H1 (cell line): ENCODE data around the gene ZNF385C. TPM values are rescaled to one million over a fixed set of nuclear protein-coding genes. Genes with fewer than 3 reads are reported as not detected.
A peak's percentile ranks its signal among the peaks of the same experiment; 100 is the strongest.
"Not testable (repeated sequence)": the region's sequence is repeated elsewhere in the genome, so short reads cannot be mapped to it uniquely, and the experiment has no call there.

Experiments
- CTCF ChIA-PET: fragments of 300-600 bp; sonication (Branson Sonifier 250); formaldehyde crosslinking; loops from one replicate; lab custom pipeline; 2021; ENCODE audit not compliant: partially characterized antibody; lab: Charles Lee
- POLR2A ChIA-PET: fragments of 300-600 bp; sonication (Branson Sonifier 250); formaldehyde crosslinking; loops from one replicate; lab custom pipeline; 2021; ENCODE audit warnings: inconsistent platforms; ENCODE audit not compliant: partially characterized antibody; lab: Charles Lee
- DNase-seq, 2 experiments: peaks; one replicate each; pipeline versions ENCODE4 v3.0.0 to v3.0.0-alpha.2; 2010 to 2022; ENCODE audit warnings: low spot score in 2 of 2, low read depth in 1 of 2, mixed read lengths in 1 of 2
- FAIRE-seq: peaks from 2 replicates; lab custom pipeline; 2011; peaks lifted over from hg19 to GRCh38; lab: Jason Lieb, UNC
- H2AFZ ChIP-seq: 2 replicates; pipeline ENCODE4 v1.8.1; 2012; ENCODE audit warnings: low read length, inconsistent platforms
- H2AK5ac ChIP-seq: 2 replicates; pipeline ENCODE4 v1.6.1; 2013; ENCODE audit warnings: low read depth, low read length
- H2BK120ac ChIP-seq: replicated peaks from 2 replicates; pipeline ENCODE3; 2013; ENCODE audit warnings: low read depth, low read length, inconsistent platforms
- H2BK12ac ChIP-seq: 2 replicates; pipeline ENCODE4 v1.6.1; 2013; ENCODE audit warnings: low read depth, low read length
- H2BK15ac ChIP-seq: 2 replicates; pipeline ENCODE4 v1.6.1; 2013; ENCODE audit warnings: low read length
- H2BK20ac ChIP-seq: 2 replicates; pipeline ENCODE4 v1.6.1; 2013; ENCODE audit warnings: low read length
- H2BK5ac ChIP-seq: 2 replicates; pipeline ENCODE4 v1.6.1; 2013; ENCODE audit warnings: low read depth, low read length
- H3K14ac ChIP-seq: 2 replicates; pipeline ENCODE4 v1.6.1; 2013; ENCODE audit warnings: inconsistent platforms; ENCODE audit not compliant: insufficient read length
- H3K18ac ChIP-seq: 2 replicates; pipeline ENCODE4 v1.6.1; 2013; ENCODE audit warnings: low read length; ENCODE audit errors: extremely low read depth
- H3K23ac ChIP-seq: 2 replicates; pipeline ENCODE4 v1.6.1; 2013; ENCODE audit warnings: inconsistent platforms; ENCODE audit not compliant: insufficient read length
- H3K23me2 ChIP-seq: 2 replicates; pipeline ENCODE4 v1.6.1; 2013; ENCODE audit warnings: low read depth, low read length
- H3K27ac ChIP-seq: 2 replicates; pipeline ENCODE4 v1.6.1; 2011; ENCODE audit warnings: low read depth, low read length, inconsistent platforms
- H3K27me3 ChIP-seq, 4 experiments: replicated peaks in 1 of 4; 1 replicate in 1 of 4; 2 replicates in 3 of 4; pipeline versions ENCODE4 v1.6.1 to v1.8.1; 2011 to 2013; ENCODE audit warnings: low read length in 3 of 4, mild to moderate bottlenecking in 3 of 4, inconsistent platforms in 2 of 4, mixed read lengths in 2 of 4, moderate library complexity in 1 of 4; ENCODE audit not compliant: control insufficient read depth in 3 of 4, insufficient read depth in 3 of 4; ENCODE audit errors: extremely low read depth in 1 of 4
- H3K36me3 ChIP-seq, 4 experiments: 2 replicates each; pipeline versions ENCODE4 v1.6.1 to v1.8.1; 2011 to 2013; ENCODE audit warnings: mild to moderate bottlenecking in 4 of 4, low read length in 3 of 4, moderate library complexity in 2 of 4, control low read depth in 1 of 4, inconsistent platforms in 1 of 4; ENCODE audit not compliant: insufficient read depth in 4 of 4, control insufficient read depth in 2 of 4
- H3K4ac ChIP-seq: replicated peaks from 2 replicates; pipeline ENCODE3; 2013; ENCODE audit warnings: low read length, low read depth, mixed read lengths, inconsistent platforms; ENCODE audit not compliant: insufficient read length
- H3K4me1 ChIP-seq, 4 experiments: replicated peaks in 1 of 4; 1 replicate in 1 of 4; 2 replicates in 3 of 4; pipeline versions ENCODE4 v1.6.1 to v1.8.1; 2011 to 2013; ENCODE audit warnings: low read length in 3 of 4, inconsistent platforms in 2 of 4, mixed read lengths in 1 of 4; ENCODE audit not compliant: insufficient read depth in 4 of 4, control insufficient read depth in 3 of 4
- H3K4me2 ChIP-seq, 2 experiments: 2 replicates each; pipeline versions ENCODE4 v1.6.1 to v1.8.1; 2011 to 2013; ENCODE audit warnings: low read depth in 2 of 2, low read length in 2 of 2, control low read depth in 1 of 2, inconsistent platforms in 1 of 2, mild to moderate bottlenecking in 1 of 2; ENCODE audit not compliant: insufficient read depth in 1 of 2
- H3K4me3 ChIP-seq, 4 experiments: fragments of 200-600, 300-600 bp in 1 of 4; sonication (generic), shearing (Covaris generic), sonication (Bioruptor Twin) in 1 of 4; 2 replicates each; pipeline versions ENCODE4 v1.5.1 to v1.8.1; 2011 to 2016; ENCODE audit warnings: low read length in 4 of 4, low read depth in 3 of 4, control low read depth in 2 of 4, inconsistent platforms in 2 of 4, mild to moderate bottlenecking in 2 of 4, mixed read lengths in 1 of 4, moderate library complexity in 1 of 4; ENCODE audit not compliant: insufficient read depth in 2 of 4; ENCODE audit errors: extremely low read depth in 1 of 4
- H3K56ac ChIP-seq: replicated peaks from 2 replicates; pipeline ENCODE3; 2013; ENCODE audit warnings: low read depth, mild to moderate bottlenecking, mixed read lengths, low read length, inconsistent platforms; ENCODE audit not compliant: insufficient read length
- H3K79me1 ChIP-seq: 2 replicates; pipeline ENCODE4 v1.6.1; 2013; ENCODE audit warnings: low read depth, low read length, control low read depth
- H3K79me2 ChIP-seq, 2 experiments: 2 replicates each; pipeline versions ENCODE4 v1.6.1 to v1.8.1; 2012 to 2013; ENCODE audit warnings: low read length in 2 of 2, mild to moderate bottlenecking in 2 of 2, inconsistent platforms in 1 of 2; ENCODE audit not compliant: insufficient read depth in 2 of 2, control insufficient read depth in 1 of 2
- H3K9ac ChIP-seq, 4 experiments: replicated peaks in 1 of 4; 1 replicate in 1 of 4; 2 replicates in 3 of 4; pipeline versions ENCODE4 v1.6.1 to v1.8.1; 2011 to 2013; ENCODE audit warnings: low read depth in 3 of 4, low read length in 3 of 4, control low read depth in 2 of 4, mild to moderate bottlenecking in 2 of 4, moderate library complexity in 2 of 4, inconsistent platforms in 1 of 4; ENCODE audit errors: extremely low read depth in 1 of 4
- H3K9me3 ChIP-seq, 2 experiments: 2 replicates each; pipeline versions ENCODE4 v1.6.1 to v1.8.1; 2012 to 2013; ENCODE audit warnings: mild to moderate bottlenecking in 2 of 2, moderate library complexity in 2 of 2, control low read depth in 1 of 2, inconsistent platforms in 1 of 2, low read depth in 1 of 2, low read length in 1 of 2, mixed read lengths in 1 of 2; ENCODE audit not compliant: insufficient read depth in 2 of 2
- H4K20me1 ChIP-seq, 2 experiments: replicated peaks in 1 of 2; 2 replicates each; pipeline versions ENCODE3 to v1.8.1; 2011 to 2013; ENCODE audit warnings: inconsistent platforms in 2 of 2, low read length in 2 of 2, mild to moderate bottlenecking in 1 of 2; ENCODE audit not compliant: insufficient read depth in 2 of 2, control insufficient read depth in 1 of 2
- H4K5ac ChIP-seq: 2 replicates; pipeline ENCODE4 v1.6.1; 2013; ENCODE audit warnings: low read length, low read depth, mixed read lengths, inconsistent platforms; ENCODE audit not compliant: insufficient read length
- H4K8ac ChIP-seq: 2 replicates; pipeline ENCODE4 v1.8.0; 2013; ENCODE audit warnings: mild to moderate bottlenecking, moderate library complexity, low read length, inconsistent platforms; ENCODE audit not compliant: insufficient read depth; ENCODE audit errors: extremely low read depth
- H4K91ac ChIP-seq: replicated peaks from 2 replicates; pipeline ENCODE3; 2013; ENCODE audit warnings: low read length, mixed read lengths, inconsistent platforms; ENCODE audit not compliant: insufficient read length
- EP300 ChIP-seq, 2 experiments: IDR thresholded peaks; 1 replicate in 1 of 2; 2 replicates in 1 of 2; pipeline ENCODE4 v1.6.1; 2011 to 2012; ENCODE audit warnings: low read depth in 2 of 2, low read length in 2 of 2, mild to moderate bottlenecking in 2 of 2, borderline replicate concordance in 1 of 2, inconsistent platforms in 1 of 2, moderate library complexity in 1 of 2
- MAFK ChIP-seq: IDR thresholded peaks from 2 replicates; pipeline ENCODE4 v1.6.1; 2012; ENCODE audit warnings: low read depth, mild to moderate bottlenecking, improper control_type of control experiment, low read length
- POLR2A ChIP-seq, 2 experiments: IDR thresholded peaks; 1 replicate in 1 of 2; 2 replicates in 1 of 2; pipeline ENCODE4 v1.6.1; 2011; ENCODE audit warnings: low read depth in 2 of 2, low read length in 2 of 2, mild to moderate bottlenecking in 2 of 2; ENCODE audit errors: control extremely low read depth in 1 of 2
- POU5F1 ChIP-seq: IDR thresholded peaks from 2 replicates; pipeline ENCODE4 v1.6.1; 2011; ENCODE audit warnings: low read depth, mild to moderate bottlenecking, low read length, moderate library complexity
- SP1 ChIP-seq: IDR thresholded peaks from 2 replicates; pipeline ENCODE4 v1.6.1; 2011; ENCODE audit warnings: low read depth, low read length
- SRF ChIP-seq: IDR thresholded peaks from 2 replicates; pipeline ENCODE4 v1.6.1; 2011; ENCODE audit warnings: mild to moderate bottlenecking, low read depth, low read length, moderate library complexity
- WGBS, 2 experiments: shearing (Covaris generic) in 1 of 2; methylation state at CpG; one replicate each; pipeline versions ENCODE4 v1.1.6 to v1.1.7; 2013 to 2015; ENCODE audit warnings: low lambda C conversion rate in 2 of 2, mixed read lengths in 2 of 2, inconsistent platforms in 1 of 2, low coverage in 1 of 2, missing lambda C conversion rate in 1 of 2; ENCODE audit not compliant: insufficient replicate concordance in 2 of 2, insufficient coverage in 1 of 2, insufficient read length in 1 of 2; ENCODE audit errors: extremely low coverage in 1 of 2, missing lambda C conversion rate in 1 of 2; 5-methylcytosine and 5-hydroxymethylcytosine counted together
- polyA plus RNA-seq, 7 experiments: library from polyadenylated mRNA; depleted of rRNA in 3 of 7; stranded (reverse) in 5 of 7; unstranded in 2 of 7; fragments of >200 nt in 5 of 7; fragments of 200-250 nt in 2 of 7; gene quantifications; 1 replicate in 5 of 7; 2 replicates in 1 of 7; 4 replicates in 1 of 7; pipeline versions ENCODE4 v1.2.1 to v1.2.3, GENCODE V29; 2011 to 2013; ENCODE audit warnings: missing spikeins in 2 of 7, mixed read lengths in 2 of 7
- total RNA-seq: library from RNA; stranded (reverse); fragmentation: NEBNext Ultra II Directional; extraction: Animal tissue kit (Norgen Biotek cat#: 25700); gene quantifications from 2 replicates; pipeline ENCODE4 v1.2.1, GENCODE V29; 2021

The ZNF385C gene
- total and polyA plus RNA-seq, 2 of the 8 experiments (the other 6 are each of a cell fraction or from before 2014, with no cell fraction given), result 3.9 to 6.1 TPM

- H3K79me2 ChIP-seq, result peaks cover 49 to 95% of the 10 kb centered on the region in 2 experiments
- H2BK120ac ChIP-seq, H3K36me3 ChIP-seq, H3K9me3 ChIP-seq, H3K79me1 ChIP-seq, H4K20me1 ChIP-seq, H3K56ac ChIP-seq, DNase-seq, H3K23ac ChIP-seq, H3K27me3 ChIP-seq, H3K4ac ChIP-seq, H3K23me2 ChIP-seq, H4K5ac ChIP-seq, H4K91ac ChIP-seq, H2AFZ ChIP-seq, H2BK15ac ChIP-seq, H3K14ac ChIP-seq, H2BK20ac ChIP-seq, H3K18ac ChIP-seq, H3K9ac ChIP-seq, FAIRE-seq, H4K8ac ChIP-seq: not testable (repeated sequence)
- TF ChIP-seq SP1 (peak; percentile 32; the same call in 1 of the 2 replicates), POLR2A (IDR thresholded peaks at IDR 0.05; ENCODE audit: control extremely low read depth in 1 of 2, low read depth in 2 of 2, low read length in 2 of 2) (peak in 1 of 2 experiments; percentile 44; a peak in 1 of 3 replicates), MAFK (peak; percentile 47; the same call in 1 of the 2 replicates), EP300 (IDR thresholded peaks at IDR 0.05; ENCODE audit: borderline replicate concordance in 1 of 2, low read depth in 2 of 2, low read length in 2 of 2) (peak in 1 of 2 experiments; percentile 81; a peak in 1 of 3 replicates), SRF (peak; percentile 97), POU5F1 (0 out of 2 replicates have a peak, but pooled peaks have one; percentile 18)
- 40% methylated on average over 4 of the region's 4 CpGs; no CpG with 5 or more reads in 1 of the 2 experiments for WGBS, 2 experiments
- peak overlapping the region; percentile 95; the same call in 1 of the 2 replicates for H2AK5ac ChIP-seq
- peak overlapping the region; percentile 47 to 60; a peak in 3 of 4 replicates for H3K4me2 ChIP-seq
- ChIA-PET CTCF (interaction anchor here (0.9 to 38.8 kb wide), 12 partner anchors 11 to 101 kb away, joined by 3 to 1084 read pairs (median 4); partner anchors contain the start of genes DHX58, HSPB9, KAT2A and ZNF385C), POLR2A (interaction anchor here (0.6 to 2.6 kb wide), 11 partner anchors 7 to 100 kb away, joined by 3 to 8 read pairs (median 3); partner anchors contain the start of genes ACLY, DHX58 and ZNF385C)
- H2BK12ac ChIP-seq, result peak overlapping the region; percentile 80; the same call in 1 of the 2 replicates
- peak overlapping the region; percentile 76; the same call in 1 of the 2 replicates for H2BK5ac ChIP-seq
- H3K27ac ChIP-seq, result peak overlapping the region; percentile 79
- peaks cover 6 to 19% (median 13%) of the 10 kb centered on the region in 4 experiments for H3K4me1 ChIP-seq
- peak overlapping the region in 2 of 4 experiments; percentile 2 to 25; a peak in 1 of 8 replicates for H3K4me3 ChIP-seq
These were observed 85.9 kb downstream of the ZNF385C start for GRCh38 chr17:42012363-42012762.
